Suppressor macrophage treated with lipopolysaccharide for 1 hour (primary cell): ENCODE results near the gene CA5A.
"Not testable (repeated sequence)": the region's sequence is repeated elsewhere in the genome, so short reads cannot be mapped to it uniquely, and the experiment has no call there.

ENCODE experiments used
- DNase-seq, 3 donors: peaks; one replicate each; pipeline ENCODE4 v3.0.0-alpha.2; 2020 to 2022

CA5A gene

GRCh38 chr16:87922250-87922871 lies 14.0 kb downstream of the CA5A start:
- DNase-seq, result no peak

- DNase-seq, result no peak
Measured at GRCh38 chr16:87921236-87921773, 15.0 kb downstream of the CA5A start.

GRCh38 chr16:87919681-87919994 lies 16.7 kb downstream of the CA5A start:
- DNase-seq, result no peak

- DNase-seq, result peak; percentile 78 to 88 (median 82)
Measured at GRCh38 chr16:87918866-87919680, 17.3 kb downstream of the CA5A start.

GRCh38 chr16:87918338-87918737 lies 18.0 kb downstream of the CA5A start:
- DNase-seq, result no peak

GRCh38 chr16:87917503-87917902 lies 18.8 kb downstream of the CA5A start:
- DNase-seq, result no peak

- no peak for DNase-seq
Measured at GRCh38 chr16:87914812-87915211, 21.5 kb downstream of the CA5A start.

- DNase-seq, result not testable (repeated sequence)
Measured at GRCh38 chr16:87914021-87914725, 22.2 kb downstream of the CA5A start.

- not testable (repeated sequence) for DNase-seq
Measured at GRCh38 chr16:87912691-87913090, 23.6 kb downstream of the CA5A start.

- DNase-seq, result not testable (repeated sequence)
Measured at GRCh38 chr16:87911106-87911763, 25.1 kb downstream of the CA5A start.

- peak; percentile 79 to 87 (median 86) for DNase-seq
Measured at GRCh38 chr16:87909203-87909935, 27.0 kb downstream of the CA5A start.

- DNase-seq, result not testable (repeated sequence)
Measured at GRCh38 chr16:87908101-87908500, 28.2 kb downstream of the CA5A start.

- DNase-seq, result not testable (repeated sequence)
Measured at GRCh38 chr16:87905521-87905920, 30.8 kb downstream of the CA5A start.

GRCh38 chr16:87904963-87905362 lies 31.4 kb downstream of the CA5A start:
- not testable (repeated sequence) for DNase-seq

GRCh38 chr16:87900489-87900888 lies 35.8 kb downstream of the CA5A start:
- DNase-seq, result not testable (repeated sequence)

- DNase-seq, result peak; percentile 33 to 39 (median 35)
Measured at GRCh38 chr16:87897521-87898505, 38.5 kb downstream of the CA5A start.

GRCh38 chr16:87896924-87897520 lies 39.3 kb downstream of the CA5A start:
- not testable (repeated sequence) for DNase-seq

GRCh38 chr16:87896176-87896890 lies 40.0 kb downstream of the CA5A start:
- DNase-seq, result peak in 1 of 3 donors; percentile 19

GRCh38 chr16:87895641-87896141 lies 40.6 kb downstream of the CA5A start:
- DNase-seq, result peak; percentile 93 to 97 (median 97)
